ENCODE results near the gene NOL12.

- no peak for TF ChIP-seq EZH2 (IDR thresholded peaks at IDR 0.05; ENCODE audit: borderline replicate concordance, low read length)
- no peak for TF ChIP-seq CTCF (IDR thresholded peaks at IDR 0.05; ENCODE audit: low read length)
These were observed 28.5 kb upstream of the NOL12 start for GRCh38 chr22:37657590-37658132.
